HAP-1 (cell line): ENCODE results near the gene CTDSPL.
"Not testable (repeated sequence)": the region's sequence is repeated elsewhere in the genome, so short reads cannot be mapped to it uniquely, and the experiment has no call there.

Experiments
- DNase-seq, 2 experiments: peaks; one replicate each; pipeline ENCODE4 v3.0.0-alpha.2; 2016 to 2020; ENCODE audit warnings: low spot score in 2 of 2
- H3K27me3 ChIP-seq: fragments of 250-450 bp; sonication (Bioruptor Pico); 2 replicates; pipeline ENCODE4 v1.5.1; 2020; ENCODE audit warnings: low read depth, mild to moderate bottlenecking, moderate library complexity
- H3K36me3 ChIP-seq: fragments of 250-450 bp; sonication (Bioruptor Pico); replicated peaks from 2 replicates; pipeline ENCODE4 v1.5.1; 2020; ENCODE audit warnings: mild to moderate bottlenecking
- H3K4me1 ChIP-seq: fragments of 250-450 bp; sonication (Bioruptor Pico); 2 replicates; pipeline ENCODE4 v1.5.1; 2020; ENCODE audit warnings: mild to moderate bottlenecking
- H3K4me3 ChIP-seq: fragments of 250-450 bp; sonication (Bioruptor Pico); 2 replicates; pipeline ENCODE4 v1.5.1; 2020; ENCODE audit warnings: mild to moderate bottlenecking, moderate library complexity
- H3K9me3 ChIP-seq: fragments of 250-450 bp; sonication (Bioruptor Pico); 2 replicates; pipeline ENCODE4 v1.5.1; 2020; ENCODE audit warnings: mild to moderate bottlenecking, moderate library complexity
- in situ Hi-C: fragments of 300-500 bp; cut with MboI; formaldehyde crosslinking; loops from 3 replicates; pipeline ENCODE4 v1.14.3; 2020; ENCODE audit warnings: low sequenced_read_pairs, inconsistent platforms, mixed read lengths

CTDSPL gene, protein sequence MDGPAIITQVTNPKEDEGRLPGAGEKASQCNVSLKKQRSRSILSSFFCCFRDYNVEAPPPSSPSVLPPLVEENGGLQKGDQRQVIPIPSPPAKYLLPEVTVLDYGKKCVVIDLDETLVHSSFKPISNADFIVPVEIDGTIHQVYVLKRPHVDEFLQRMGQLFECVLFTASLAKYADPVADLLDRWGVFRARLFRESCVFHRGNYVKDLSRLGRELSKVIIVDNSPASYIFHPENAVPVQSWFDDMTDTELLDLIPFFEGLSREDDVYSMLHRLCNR

DNA sequence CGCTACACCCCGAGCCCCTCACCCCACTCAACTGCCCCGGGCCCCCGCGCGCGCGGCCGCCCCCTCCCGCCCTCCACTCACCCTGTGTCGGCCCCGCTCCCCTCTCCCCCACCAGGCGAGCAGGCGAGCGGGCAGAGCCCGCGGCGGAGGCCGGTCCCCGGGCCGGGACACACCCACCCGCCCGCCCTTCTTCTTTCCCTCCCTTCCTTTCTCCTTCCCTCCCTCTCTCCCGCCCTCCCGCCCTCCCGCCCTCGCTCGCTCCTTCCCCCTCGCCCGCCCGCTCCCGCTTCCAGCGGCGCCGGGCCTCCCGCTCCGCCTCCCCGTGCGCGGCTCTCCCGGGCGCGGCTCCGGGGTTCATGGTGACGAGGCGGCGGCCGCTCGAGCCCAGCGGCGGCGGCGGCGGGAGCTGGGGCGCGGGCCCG lies at the start of gene CTDSPL:
Gene CTDSPL (plus strand): TSS at position 261 of the 422 bp plus-strand sequence. CDS start 320 bp downstream, outside the sequence.
- Histone ChIP-seq H3K36me3 (no peaks in the 10 kb centered on the region; the same call in 1 of the 2 replicates), H3K9me3 (no peaks in the 10 kb centered on the region), H3K4me3 (peak within 1 kb of the TSS; percentile 53), H3K27me3 (no peaks in the 10 kb centered on the region), H3K4me1 (peaks cover 14% of the 10 kb centered on the region)
- in situ Hi-C loops = no loop called here
- peak; percentile 37 to 67 for DNase-seq

DNA sequence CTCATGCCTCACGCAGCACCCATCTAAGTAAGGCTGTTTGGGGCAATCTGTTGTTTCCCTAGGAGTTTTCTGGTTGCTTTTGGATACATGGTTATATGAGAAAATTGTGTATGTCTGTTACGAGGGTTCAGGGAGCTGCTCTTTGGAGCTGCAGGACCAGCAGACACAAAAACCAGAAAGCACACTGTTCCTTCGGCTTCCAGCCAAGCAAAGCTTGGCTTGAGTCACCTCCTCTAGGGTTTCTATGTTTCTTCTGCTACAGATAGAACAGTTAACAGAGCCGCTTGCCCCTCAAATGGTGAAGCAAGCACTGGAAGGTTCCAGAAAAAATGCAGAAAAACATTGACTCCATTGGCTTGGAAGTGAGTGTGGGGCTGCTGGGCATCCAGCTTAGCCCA lies 49.2 kb upstream of the CTDSPL start:
- Histone ChIP-seq H3K4me3 (no peak overlapping the region), H3K27me3 (no peaks in the 10 kb centered on the region), H3K4me1 (no peaks in the 10 kb centered on the region), H3K9me3 (no peaks in the 10 kb centered on the region), H3K36me3 (no peaks in the 10 kb centered on the region)
- no peak for DNase-seq
- in situ Hi-C loops = no loop called here

DNA sequence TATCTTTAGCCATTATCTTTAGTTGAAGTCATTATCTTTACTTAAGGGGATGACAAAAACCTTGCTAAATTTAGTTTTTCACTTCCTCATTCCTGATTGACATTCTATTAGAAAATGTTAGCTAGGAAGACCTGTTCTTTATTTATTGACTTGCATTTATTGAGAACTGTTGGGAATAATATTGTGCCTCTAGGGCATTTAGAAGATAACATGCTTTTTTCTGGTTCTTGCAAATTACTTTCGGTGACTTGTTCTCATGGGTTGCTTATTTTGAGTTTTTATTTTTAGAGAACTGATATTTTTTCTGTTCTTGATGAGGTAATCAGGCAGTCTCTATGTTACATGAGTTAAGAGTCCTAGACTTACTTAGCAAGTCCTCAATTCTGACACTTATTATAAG lies 48.3 kb upstream of the CTDSPL start:
- Histone ChIP-seq H3K9me3 (no peaks in the 10 kb centered on the region), H3K4me1 (no peaks in the 10 kb centered on the region), H3K36me3 (no peaks in the 10 kb centered on the region), H3K4me3 (no peak overlapping the region), H3K27me3 (no peaks in the 10 kb centered on the region)
- no peak for DNase-seq
- in situ Hi-C loops = no loop called here

DNA sequence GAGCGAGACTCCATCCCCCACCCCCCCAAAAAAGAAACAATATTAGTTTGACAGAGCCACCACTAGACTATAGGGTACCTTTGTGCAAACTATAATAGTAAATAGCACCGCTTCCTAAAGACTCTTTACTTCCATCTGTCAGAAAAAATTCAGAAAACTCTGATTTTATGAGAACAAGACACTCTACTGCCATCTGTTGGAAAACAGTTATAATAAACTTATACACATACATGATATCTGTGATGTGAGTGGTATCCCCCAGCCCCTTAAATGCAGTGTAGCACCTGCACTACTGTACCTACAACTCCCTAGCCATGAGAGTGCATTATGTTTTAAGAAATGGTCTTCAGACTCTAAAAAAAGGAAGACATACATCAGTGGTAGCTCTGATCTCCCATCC lies 47.1 kb upstream of the CTDSPL start:
- Histone ChIP-seq H3K9me3 (no peaks in the 10 kb centered on the region), H3K4me3 (no peak overlapping the region), H3K4me1 (no peaks in the 10 kb centered on the region), H3K36me3 (no peaks in the 10 kb centered on the region), H3K27me3 (no peaks in the 10 kb centered on the region)
- peak in 1 of 2 experiments; percentile 42 for DNase-seq
- in situ Hi-C loops = no loop called here

DNA sequence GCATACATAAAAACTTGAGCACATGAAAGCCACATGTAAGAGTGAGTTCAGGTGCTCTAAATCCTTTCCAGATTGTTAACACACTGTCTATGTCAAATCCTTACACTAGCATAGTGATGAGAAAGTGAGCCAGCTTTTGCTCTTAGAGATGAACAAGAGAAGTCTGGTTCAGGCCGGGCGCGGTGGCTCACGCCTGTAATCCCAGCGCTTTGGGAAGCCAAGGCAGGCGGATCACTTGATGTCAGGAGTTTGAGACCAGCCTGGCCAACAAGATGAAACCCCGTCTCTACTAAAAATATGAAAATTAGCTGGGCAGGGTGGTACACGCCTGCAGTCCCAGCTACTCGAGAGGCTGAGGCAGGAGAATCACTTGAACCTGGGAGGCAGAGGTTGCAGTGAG lies 46.5 kb upstream of the CTDSPL start:
- H3K4me3 ChIP-seq, DNase-seq, in situ Hi-C loops, H3K36me3 ChIP-seq, H3K27me3 ChIP-seq, H3K9me3 ChIP-seq, H3K4me1 ChIP-seq: not testable (repeated sequence)

DNA sequence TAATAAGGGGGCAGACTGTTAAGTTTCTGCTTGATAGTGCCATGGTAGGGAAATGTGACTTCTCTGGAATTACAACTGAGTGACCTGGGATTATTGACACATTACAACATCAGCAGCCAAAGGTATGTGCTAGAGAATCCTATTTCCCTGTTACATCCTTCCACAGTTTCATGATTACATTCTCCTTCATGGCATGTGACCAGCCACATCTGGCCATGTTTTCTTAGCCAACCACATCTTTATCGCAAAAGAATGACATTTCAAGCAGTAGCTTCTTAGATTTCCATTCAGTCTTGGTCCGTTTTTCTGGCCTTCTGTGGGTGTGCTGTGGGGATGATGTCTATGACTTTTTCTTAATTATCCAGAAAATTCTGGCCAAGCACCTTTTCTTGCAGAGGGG lies 45.4 kb upstream of the CTDSPL start:
- in situ Hi-C loops = no loop called here
- Histone ChIP-seq H3K27me3 (no peaks in the 10 kb centered on the region), H3K36me3 (no peaks in the 10 kb centered on the region), H3K9me3 (no peaks in the 10 kb centered on the region), H3K4me1 (no peaks in the 10 kb centered on the region), H3K4me3 (no peak overlapping the region)
- DNase-seq = no peak

DNA sequence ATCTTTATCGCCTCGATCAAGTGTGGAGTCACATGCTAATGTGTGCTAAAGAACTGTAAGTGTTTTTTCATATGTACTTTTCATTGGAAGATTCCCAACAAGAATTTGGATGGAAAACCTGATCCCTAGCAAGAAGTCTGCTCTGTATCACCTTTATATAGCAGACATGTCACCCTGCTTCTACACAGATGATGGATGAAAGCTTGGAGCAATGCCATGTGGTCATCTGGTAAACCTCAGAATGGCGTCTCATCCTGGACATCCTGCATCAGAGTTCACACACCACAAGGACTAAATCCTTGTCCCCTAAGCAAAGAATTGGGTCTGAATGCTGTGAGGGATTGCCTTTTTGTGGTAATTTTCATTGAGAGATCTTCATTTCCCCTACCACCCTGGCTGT lies 42.1 kb upstream of the CTDSPL start:
- H3K9me3 ChIP-seq = no peaks in the 10 kb centered on the region
- no peaks in the 10 kb centered on the region for H3K36me3 ChIP-seq
- H3K4me3 ChIP-seq = no peak overlapping the region
- H3K4me1 ChIP-seq = no peaks in the 10 kb centered on the region
- no peak for DNase-seq
- in situ Hi-C loops = no loop called here
- no peaks in the 10 kb centered on the region for H3K27me3 ChIP-seq

DNA sequence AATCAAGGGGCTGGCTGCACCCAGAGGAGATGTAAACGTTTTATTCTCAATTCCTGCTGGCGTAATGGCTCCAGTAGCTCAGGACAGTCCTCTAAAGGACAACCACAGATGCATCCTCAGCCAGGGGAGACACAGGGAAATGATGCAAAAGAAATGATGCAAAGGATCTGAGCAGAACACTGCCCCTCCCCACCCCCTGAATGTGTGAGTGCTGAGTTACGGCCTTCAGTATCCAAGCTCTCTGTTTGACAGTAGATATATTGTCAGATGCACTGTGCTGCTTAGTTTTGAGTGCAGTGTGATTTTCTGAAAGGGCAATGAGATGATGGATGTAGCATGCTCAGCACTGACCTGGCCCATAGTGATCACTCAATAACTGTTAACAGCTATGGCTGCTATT lies 41.4 kb upstream of the CTDSPL start:
- Histone ChIP-seq H3K9me3 (no peaks in the 10 kb centered on the region), H3K4me3 (no peak overlapping the region), H3K4me1 (no peaks in the 10 kb centered on the region), H3K36me3 (no peaks in the 10 kb centered on the region), H3K27me3 (no peaks in the 10 kb centered on the region)
- in situ Hi-C loops = no loop called here
- DNase-seq = no peak

DNA sequence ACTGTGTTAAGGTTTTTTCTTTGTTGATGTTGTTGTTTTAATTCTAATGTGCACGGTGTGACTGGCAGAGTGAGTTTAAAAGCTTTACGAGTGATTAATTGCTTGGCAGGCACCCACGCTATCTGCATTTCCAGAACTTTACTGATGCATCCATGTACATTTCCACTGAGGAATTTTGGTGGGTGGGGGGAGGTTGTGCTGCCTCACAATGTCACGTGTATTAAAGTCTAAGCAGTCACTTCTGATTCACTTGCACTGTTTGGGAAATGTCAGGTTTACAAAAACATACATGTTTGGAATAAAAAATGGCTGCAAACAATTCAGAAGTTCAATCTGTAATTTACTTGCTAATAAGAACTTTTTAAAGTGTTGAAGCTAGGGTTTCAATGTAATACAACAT lies 38.5 kb upstream of the CTDSPL start:
- H3K4me1 ChIP-seq = no peaks in the 10 kb centered on the region
- H3K4me3 ChIP-seq = no peak overlapping the region
- H3K27me3 ChIP-seq = no peaks in the 10 kb centered on the region
- H3K9me3 ChIP-seq = no peaks in the 10 kb centered on the region
- DNase-seq = no peak
- no peaks in the 10 kb centered on the region for H3K36me3 ChIP-seq
- in situ Hi-C loops = no loop called here

DNA sequence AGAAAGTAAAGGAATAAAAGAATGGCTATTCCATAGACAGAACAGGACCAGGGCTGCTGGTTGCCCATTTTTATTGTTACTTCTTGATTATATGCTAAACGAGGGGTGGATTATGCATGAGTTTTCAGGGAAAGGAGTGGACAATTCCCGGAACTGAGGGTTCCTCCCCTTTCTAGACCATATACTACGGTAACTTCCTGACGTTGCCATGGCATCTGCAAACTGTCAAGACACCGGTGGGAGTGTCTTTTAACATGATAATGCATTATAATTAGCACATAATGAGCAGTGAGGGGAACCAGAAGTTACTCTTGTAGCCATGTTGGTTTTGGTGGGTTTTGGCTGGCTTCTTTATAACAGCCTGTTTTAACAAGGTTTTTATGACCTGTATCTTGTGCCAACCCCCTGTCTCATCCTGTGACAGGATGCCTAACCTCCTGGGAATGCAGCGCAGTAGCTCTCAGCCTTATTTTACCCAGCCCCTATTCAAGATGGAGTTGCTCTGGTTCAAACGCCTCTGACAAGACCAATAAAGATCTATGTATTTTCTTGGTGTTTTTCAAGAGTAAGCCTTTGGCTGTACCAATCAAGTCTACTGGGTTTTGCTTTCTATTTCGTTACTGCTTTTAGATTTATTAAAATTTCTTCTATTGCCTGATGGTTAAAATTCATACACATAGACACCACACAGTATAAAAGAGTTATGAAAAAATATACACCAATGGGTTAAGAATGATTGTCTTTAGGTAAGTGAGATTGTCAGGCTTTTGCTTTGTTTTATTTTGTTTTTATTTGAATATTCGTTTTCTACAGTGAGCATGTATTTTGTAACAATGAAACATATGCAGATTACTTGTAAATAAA lies 37.4 kb upstream of the CTDSPL start:
- DNase-seq = no peak
- no peaks in the 10 kb centered on the region for H3K9me3 ChIP-seq
- no peaks in the 10 kb centered on the region for H3K36me3 ChIP-seq
- no peaks in the 10 kb centered on the region for H3K4me1 ChIP-seq
- in situ Hi-C loops = no loop called here
- H3K27me3 ChIP-seq = no peaks in the 10 kb centered on the region
- H3K4me3 ChIP-seq = no peak overlapping the region

DNA sequence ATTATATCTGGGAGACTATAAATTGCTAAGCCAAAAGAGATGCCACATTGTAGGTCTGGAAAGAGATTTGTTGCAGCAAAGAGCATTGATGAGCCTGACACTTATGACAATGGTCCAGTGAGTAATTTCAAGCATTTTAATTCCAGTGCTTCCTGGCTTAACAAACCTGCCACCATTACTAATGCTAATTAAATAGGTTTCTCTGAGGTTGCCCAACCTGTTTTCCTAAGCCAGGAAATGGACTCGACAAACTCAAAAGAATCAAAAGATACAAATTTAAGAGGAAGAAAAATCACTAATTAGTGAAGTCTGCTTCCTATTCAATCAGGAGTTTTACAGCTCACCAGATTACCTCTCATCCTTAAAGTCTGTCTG lies 36.7 kb upstream of the CTDSPL start:
- no peak overlapping the region for H3K4me3 ChIP-seq
- no peaks in the 10 kb centered on the region for H3K27me3 ChIP-seq
- H3K4me1 ChIP-seq = no peaks in the 10 kb centered on the region
- in situ Hi-C loops = no loop called here
- H3K36me3 ChIP-seq = no peaks in the 10 kb centered on the region
- no peak for DNase-seq
- H3K9me3 ChIP-seq = no peaks in the 10 kb centered on the region

DNA sequence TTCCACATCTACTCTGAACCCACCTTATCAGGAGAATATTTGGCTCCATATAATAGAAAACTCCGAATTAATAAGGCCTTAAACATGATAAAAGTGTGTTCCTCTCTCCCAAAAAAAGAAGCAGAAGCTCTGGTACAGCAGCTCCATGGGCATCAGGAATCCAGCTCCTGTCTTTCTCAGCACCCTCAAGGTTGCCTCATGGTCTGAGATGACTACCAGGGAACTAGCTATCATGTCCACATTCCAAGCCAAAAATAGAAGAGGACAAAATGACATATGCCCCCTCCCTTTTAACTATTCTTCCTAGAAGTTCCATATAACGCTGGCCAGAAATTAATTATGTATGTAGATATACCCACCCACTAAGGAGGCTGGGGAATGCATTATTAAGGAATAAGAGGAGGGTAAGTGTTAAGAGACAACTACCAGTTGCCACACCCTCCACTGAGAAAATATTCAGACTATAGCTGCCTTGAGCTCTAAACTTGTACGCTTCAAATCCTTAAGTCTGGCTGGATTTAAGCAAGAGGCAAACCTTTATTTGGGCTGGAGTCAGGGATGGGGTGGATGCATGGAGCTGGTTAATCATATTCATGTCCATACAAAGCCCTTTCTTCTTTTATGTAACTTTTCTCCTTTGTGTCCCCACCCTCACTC lies 35.8 kb upstream of the CTDSPL start:
- H3K36me3 ChIP-seq = no peaks in the 10 kb centered on the region
- DNase-seq = peak in 1 of 2 experiments; percentile 24
- H3K4me3 ChIP-seq = no peak overlapping the region
- no peaks in the 10 kb centered on the region for H3K9me3 ChIP-seq
- H3K27me3 ChIP-seq = no peaks in the 10 kb centered on the region
- in situ Hi-C loops = no loop called here
- H3K4me1 ChIP-seq = no peaks in the 10 kb centered on the region

DNA sequence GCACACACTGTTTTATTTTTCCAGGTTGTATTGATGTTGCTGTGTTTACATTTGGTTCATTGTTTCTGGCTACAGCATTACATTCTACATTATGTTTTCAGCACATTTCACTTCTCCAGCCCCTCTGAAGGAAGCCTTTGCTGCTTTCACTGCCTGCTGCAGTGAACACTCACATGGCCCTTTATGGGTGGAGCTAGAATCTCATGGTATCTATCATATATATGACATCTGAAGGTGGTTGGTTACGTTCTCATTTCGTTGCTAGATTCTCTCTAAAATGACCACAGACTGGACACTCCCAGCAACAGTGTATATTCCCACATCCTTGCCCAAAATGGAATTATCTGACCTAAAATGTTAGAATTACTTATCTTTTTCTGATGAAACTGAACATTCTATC lies 35.2 kb upstream of the CTDSPL start:
- in situ Hi-C loops = no loop called here
- H3K9me3 ChIP-seq = no peaks in the 10 kb centered on the region
- no peaks in the 10 kb centered on the region for H3K27me3 ChIP-seq
- no peaks in the 10 kb centered on the region for H3K4me1 ChIP-seq
- DNase-seq = no peak
- no peak overlapping the region for H3K4me3 ChIP-seq
- H3K36me3 ChIP-seq = no peaks in the 10 kb centered on the region

DNA sequence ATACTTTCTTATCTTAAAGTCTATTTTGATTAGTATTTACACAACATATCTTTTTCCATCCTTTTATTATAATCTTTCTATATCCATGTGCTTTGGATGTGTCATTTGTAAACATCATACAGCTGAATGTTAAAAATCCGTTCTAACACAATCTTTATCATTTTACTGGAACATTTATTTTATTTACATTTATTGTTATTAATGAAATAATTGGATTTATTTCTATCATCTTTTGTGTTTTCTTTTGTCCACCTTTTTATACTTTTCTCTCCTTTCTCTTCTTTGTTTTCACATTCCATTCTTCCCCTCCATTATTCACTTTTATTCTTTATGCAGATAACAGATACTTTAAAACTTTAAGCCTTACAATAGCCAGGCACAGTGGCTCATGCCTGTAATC lies 34.7 kb upstream of the CTDSPL start:
- in situ Hi-C loops = no loop called here
- Histone ChIP-seq H3K36me3 (no peaks in the 10 kb centered on the region), H3K27me3 (no peaks in the 10 kb centered on the region), H3K4me1 (no peaks in the 10 kb centered on the region), H3K9me3 (no peaks in the 10 kb centered on the region), H3K4me3 (no peak overlapping the region)
- no peak for DNase-seq
